HepG2 (cell line): ENCODE measurements around the gene WDR47. TPM values are rescaled to one million over a fixed set of nuclear protein-coding genes. Genes with fewer than 3 reads are reported as not detected.
A peak's percentile ranks its signal among the peaks of the same experiment; 100 is the strongest.

Source experiments
- ARID5B ChIP-seq: IDR thresholded peaks from 2 replicates; pipeline ENCODE4 v1.4.0; 2020; ENCODE audit warnings: mild to moderate bottlenecking, missing genetic modification reagents
- ATF5 ChIP-seq: sonication (generic); formaldehyde crosslinking; IDR thresholded peaks from 2 replicates; pipeline ENCODE4 v1.4.0; 2020; ENCODE audit warnings: mild to moderate bottlenecking, low read depth, missing genetic modification reagents
- FOXJ3 ChIP-seq: sonication (generic); formaldehyde crosslinking; IDR thresholded peaks from 2 replicates; pipeline ENCODE4 v1.4.0; 2020; ENCODE audit warnings: missing genetic modification reagents, mild to moderate bottlenecking, borderline replicate concordance
- GATAD2A ChIP-seq: IDR thresholded peaks from 2 replicates; pipeline ENCODE4 v1.6.1; 2016
- MTF1 ChIP-seq: sonication (generic); formaldehyde crosslinking; IDR thresholded peaks from 2 replicates; pipeline ENCODE4 v1.5.0; 2020; ENCODE audit warnings: missing genetic modification reagents
- NFYB ChIP-seq: sonication (generic); formaldehyde crosslinking; IDR thresholded peaks from 2 replicates; pipeline ENCODE4 v1.4.0; 2020; ENCODE audit warnings: missing genetic modification reagents
- NR2F6 ChIP-seq, 2 experiments: IDR thresholded peaks; 2 replicates each; pipeline ENCODE4 v1.6.1; 2016; ENCODE audit warnings: antibody characterized with exemption in 1 of 2, mild to moderate bottlenecking in 1 of 2
- ZBTB10 ChIP-seq: sonication (generic); formaldehyde crosslinking; IDR thresholded peaks from 2 replicates; pipeline ENCODE4 v1.4.0; 2020; ENCODE audit warnings: missing genetic modification reagents, borderline replicate concordance
- ZBTB25 ChIP-seq: IDR thresholded peaks from 2 replicates; pipeline ENCODE4 v1.6.1; 2018; ENCODE audit warnings: missing genetic modification reagents
- ZBTB38 ChIP-seq: sonication (generic); formaldehyde crosslinking; IDR thresholded peaks from 2 replicates; pipeline ENCODE4 v1.5.1; 2020; ENCODE audit warnings: mild to moderate bottlenecking, missing genetic modification reagents
- ZFP41 ChIP-seq: sonication (generic); formaldehyde crosslinking; IDR thresholded peaks from 2 replicates; pipeline ENCODE4 v1.4.0; 2020; ENCODE audit warnings: mild to moderate bottlenecking, missing genetic modification reagents, borderline replicate concordance
- ZNF510 ChIP-seq: sonication (generic); formaldehyde crosslinking; IDR thresholded peaks from 2 replicates; pipeline ENCODE4 v1.4.0; 2020; ENCODE audit warnings: low read depth, mild to moderate bottlenecking, missing genetic modification reagents
- ZNF589 ChIP-seq: sonication (generic); formaldehyde crosslinking; conservative IDR thresholded peaks from 2 replicates; pipeline ENCODE4 v1.8.0; 2022; ENCODE audit warnings: mild to moderate bottlenecking, moderate library complexity, missing genetic modification reagents
- ZNF749 ChIP-seq: sonication (generic); formaldehyde crosslinking; IDR thresholded peaks from 2 replicates; pipeline ENCODE4 v1.8.0; 2022; ENCODE audit warnings: mild to moderate bottlenecking, missing genetic modification reagents, moderate library complexity, borderline replicate concordance
- ZNF891 ChIP-seq: sonication (generic); formaldehyde crosslinking; IDR thresholded peaks from 2 replicates; pipeline ENCODE4 v1.5.0; 2020; ENCODE audit warnings: mild to moderate bottlenecking, missing genetic modification reagents
- polyA plus RNA-seq, 8 experiments: library from polyadenylated mRNA; depleted of rRNA in 3 of 8; stranded (reverse) in 7 of 8; unstranded in 1 of 8; fragments of >200 nt; fragmentation: Illumina TruSeq in 4 of 8; extraction: Trizol in 4 of 8; gene quantifications; 2 replicates each; pipeline versions ENCODE4 v1.2.1 to v1.2.3, GENCODE V29; 2011 to 2016; ENCODE audit warnings: low read depth in 4 of 8, missing spikeins in 1 of 8, mixed read lengths in 1 of 8; ENCODE audit not compliant: insufficient read depth in 1 of 8
- total RNA-seq, 5 experiments: library from RNA; depleted of rRNA; stranded (reverse); fragments of >200 nt; fragmentation: Illumina TruSeq; extraction: Trizol; gene quantifications; 2 replicates each; pipeline ENCODE4 v1.2.3, GENCODE V29; 2016; ENCODE audit warnings: low read depth in 1 of 5

WDR47 gene
- total and polyA plus RNA-seq, 2 of the 13 experiments (the other 11 are each of a cell fraction or from before 2014, with no cell fraction given), result 4.3 to 5.9 TPM

GRCh38 chr1:109041621-109042468 is at the start of gene WDR47 (continued):
- TF ChIP-seq ZBTB10 (CRISPR knock-in tag) (no peak), GATAD2A (no peak), ZNF589 (CRISPR knock-in tag) (no peak), ZNF510 (CRISPR knock-in tag) (no peak), NR2F6 (IDR thresholded peaks at IDR 0.05) (no peak), NR2F6 (CRISPR knock-in tag; IDR thresholded peaks at IDR 0.05) (no peak), ZNF749 (CRISPR knock-in tag) (no peak; the same call in 1 of the 2 replicates), ZBTB25 (CRISPR knock-in tag) (peak; percentile 54; the same call in 1 of the 2 replicates), FOXJ3 (CRISPR knock-in tag) (no peak), ARID5B (CRISPR knock-in tag) (no peak; the same call in 1 of the 2 replicates), ZFP41 (CRISPR knock-in tag) (no peak), ZNF891 (CRISPR knock-in tag) (no peak), MTF1 (CRISPR knock-in tag) (no peak), NFYB (peak; percentile 74), ZBTB38 (CRISPR knock-in tag) (no peak; the same call in 1 of the 2 replicates), ATF5 (CRISPR knock-in tag) (no peak)
